GM19035 (cell line): Measurements from ENCODE around the gene ALAS1.

Experiments
- ATAC-seq: cut with Tn5 transposase; IDR thresholded peaks from one replicate; pipeline ENCODE4 v1.9.1; 2021; ENCODE audit not compliant: unreplicated experiment

ALAS1 gene

GRCh38 chr3:52248816-52249547, 51.0 kb downstream of the ALAS1 start:
- no peak for ATAC-seq

DNA sequence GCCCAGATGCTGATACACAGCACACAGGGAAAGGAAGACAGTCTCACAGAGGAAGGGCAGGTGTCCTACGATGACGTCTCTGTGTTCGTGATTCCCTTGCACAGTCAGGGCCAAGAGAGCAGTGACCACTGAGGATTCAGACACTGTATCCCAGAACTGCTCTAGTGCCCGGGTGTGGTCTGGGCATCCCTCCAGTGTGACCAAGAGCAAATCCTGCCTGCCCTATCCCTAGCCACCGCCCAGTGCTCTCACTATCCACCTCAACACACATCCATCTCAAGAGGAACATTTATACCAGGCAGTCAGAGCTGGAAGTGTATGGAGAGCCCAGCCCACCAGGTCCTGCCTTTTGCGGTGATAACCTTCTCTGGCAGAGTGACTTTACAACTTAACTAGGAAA, 51.7 kb downstream of the ALAS1 start:
- ATAC-seq = no peak

DNA sequence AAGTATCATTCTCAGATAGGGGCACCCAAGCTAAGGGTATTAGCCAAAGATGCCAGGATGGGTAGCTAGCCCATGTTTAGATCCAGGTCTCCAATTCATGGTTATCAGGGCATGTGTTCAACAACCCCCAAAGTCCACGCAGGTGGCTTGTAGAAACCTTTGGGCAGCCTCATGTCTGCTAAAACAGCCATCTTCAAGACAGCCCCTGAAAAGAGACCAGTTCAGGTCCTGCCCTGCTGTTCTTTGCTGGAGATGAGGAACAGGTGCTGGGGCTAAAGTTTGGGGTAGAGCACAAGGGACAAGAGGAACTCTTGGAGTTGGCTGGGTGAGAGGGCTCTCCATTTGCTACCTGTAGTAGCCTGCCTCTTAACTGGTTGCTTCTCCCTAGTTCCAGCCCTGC, 52.2 kb downstream of the ALAS1 start:
- ATAC-seq = no peak

GRCh38 chr3:52253314-52254304, 55.6 kb downstream of the ALAS1 start:
- peak; percentile 92 for ATAC-seq

GRCh38 chr3:52254608-52255007, 56.6 kb downstream of the ALAS1 start:
- no peak for ATAC-seq

GRCh38 chr3:52256159-52256558, 58.2 kb downstream of the ALAS1 start:
- no peak for ATAC-seq

DNA sequence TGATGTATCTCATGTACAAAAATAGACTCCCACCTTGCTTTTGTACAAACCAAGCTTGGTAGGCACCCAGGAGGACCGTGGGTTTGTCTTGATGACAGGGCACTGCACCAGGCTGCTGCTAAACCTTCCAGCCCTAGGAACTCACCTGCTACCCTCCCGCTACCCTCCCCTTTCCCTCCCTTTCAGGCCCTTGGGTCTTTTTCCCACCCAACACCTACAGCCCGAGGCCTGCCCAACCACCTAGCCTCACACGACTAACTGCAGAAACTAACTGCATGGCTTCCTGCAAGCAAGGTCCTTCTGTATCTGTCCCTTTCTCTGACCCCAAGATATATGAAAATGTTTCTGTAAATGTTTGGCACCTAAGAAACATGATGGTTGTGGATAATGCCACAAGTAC, 58.7 kb downstream of the ALAS1 start:
- no peak for ATAC-seq

- no peak for ATAC-seq
These were observed 60.0 kb downstream of the ALAS1 start for GRCh38 chr3:52257911-52258310.

DNA sequence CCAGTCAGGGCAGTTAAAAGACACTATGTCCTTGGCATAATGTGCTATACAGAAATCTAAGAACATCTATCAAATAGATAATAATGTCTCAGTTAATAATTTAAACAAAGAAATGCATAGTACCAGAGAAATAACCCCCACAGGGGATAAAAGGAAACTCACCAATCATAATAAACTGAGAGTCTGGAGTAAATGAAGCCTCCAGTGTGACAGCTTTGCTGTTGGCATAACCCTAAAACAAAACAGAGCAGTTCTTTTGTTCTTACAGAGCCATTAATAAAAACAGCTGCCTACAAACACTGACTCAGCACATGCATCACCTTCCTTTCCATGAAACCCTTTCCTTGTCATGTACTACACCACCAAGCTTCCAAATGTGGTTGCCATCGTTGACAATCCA, 61.1 kb downstream of the ALAS1 start:
- no peak for ATAC-seq

- no peak for ATAC-seq
These were observed 61.5 kb downstream of the ALAS1 start for GRCh38 chr3:52259448-52259847.

DNA sequence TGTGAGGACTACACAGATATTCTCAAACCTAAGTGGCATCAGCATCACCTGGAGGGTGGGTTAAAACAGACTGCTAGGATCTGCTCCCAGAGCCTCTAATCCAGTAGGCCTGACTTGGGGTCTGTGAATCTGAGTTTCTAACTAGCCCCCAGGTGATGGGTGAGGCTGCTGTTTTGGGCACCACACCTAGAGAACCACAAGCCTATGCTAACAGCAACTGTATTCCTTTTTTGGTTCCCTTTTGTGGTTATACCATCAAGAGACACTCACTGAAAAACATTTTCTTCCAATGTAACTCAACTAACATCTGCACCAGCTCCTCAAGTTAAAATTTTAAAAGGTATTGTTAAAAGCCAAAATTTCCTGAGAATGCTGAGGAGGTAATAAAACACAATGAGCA, 64.5 kb downstream of the ALAS1 start:
- no peak for ATAC-seq
